ENCODE data around the gene SULT2B1.

DNA sequence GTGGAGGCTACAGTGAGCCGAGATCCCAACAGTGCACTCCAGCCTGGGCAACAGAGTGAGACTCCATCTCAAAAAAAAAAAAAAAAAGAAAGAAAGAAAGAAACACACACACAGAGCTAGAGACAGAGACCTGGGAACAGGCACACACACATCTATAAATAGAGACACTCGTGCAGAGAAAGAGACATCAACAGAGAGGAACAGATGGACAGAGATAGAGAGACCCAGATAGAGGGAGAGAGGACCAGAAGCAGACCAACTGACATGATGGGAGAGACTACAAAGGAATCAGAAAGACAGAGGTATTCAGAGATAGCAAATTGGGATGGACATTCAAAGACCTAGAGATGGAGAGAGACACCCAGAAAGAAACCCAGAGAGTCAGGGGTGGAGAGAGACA is 96.2 kb downstream of the SULT2B1 start:
- TF ChIP-seq, protein P1, sequence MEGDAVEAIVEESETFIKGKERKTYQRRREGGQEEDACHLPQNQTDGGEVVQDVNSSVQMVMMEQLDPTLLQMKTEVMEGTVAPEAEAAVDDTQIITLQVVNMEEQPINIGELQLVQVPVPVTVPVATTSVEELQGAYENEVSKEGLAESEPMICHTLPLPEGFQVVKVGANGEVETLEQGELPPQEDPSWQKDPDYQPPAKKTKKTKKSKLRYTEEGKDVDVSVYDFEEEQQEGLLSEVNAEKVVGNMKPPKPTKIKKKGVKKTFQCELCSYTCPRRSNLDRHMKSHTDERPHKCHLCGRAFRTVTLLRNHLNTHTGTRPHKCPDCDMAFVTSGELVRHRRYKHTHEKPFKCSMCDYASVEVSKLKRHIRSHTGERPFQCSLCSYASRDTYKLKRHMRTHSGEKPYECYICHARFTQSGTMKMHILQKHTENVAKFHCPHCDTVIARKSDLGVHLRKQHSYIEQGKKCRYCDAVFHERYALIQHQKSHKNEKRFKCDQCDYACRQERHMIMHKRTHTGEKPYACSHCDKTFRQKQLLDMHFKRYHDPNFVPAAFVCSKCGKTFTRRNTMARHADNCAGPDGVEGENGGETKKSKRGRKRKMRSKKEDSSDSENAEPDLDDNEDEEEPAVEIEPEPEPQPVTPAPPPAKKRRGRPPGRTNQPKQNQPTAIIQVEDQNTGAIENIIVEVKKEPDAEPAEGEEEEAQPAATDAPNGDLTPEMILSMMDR (IDR thresholded peaks at IDR 0.05; ENCODE audit: poor library complexity), result no peak
- TF ChIP-seq EZH2phosphoT487 (IDR thresholded peaks at IDR 0.05; ENCODE audit: low read depth, severe bottlenecking, unreplicated experiment) (no peak), EZH2 (IDR thresholded peaks at IDR 0.05; ENCODE audit: borderline replicate concordance) (no peak)
